ENCODE data around the gene DHX58.
A peak's percentile ranks its signal among the peaks of the same experiment; 100 is the strongest.
"Not testable (repeated sequence)": the region's sequence is repeated elsewhere in the genome, so short reads cannot be mapped to it uniquely, and the experiment has no call there.

The DHX58 gene

DNA sequence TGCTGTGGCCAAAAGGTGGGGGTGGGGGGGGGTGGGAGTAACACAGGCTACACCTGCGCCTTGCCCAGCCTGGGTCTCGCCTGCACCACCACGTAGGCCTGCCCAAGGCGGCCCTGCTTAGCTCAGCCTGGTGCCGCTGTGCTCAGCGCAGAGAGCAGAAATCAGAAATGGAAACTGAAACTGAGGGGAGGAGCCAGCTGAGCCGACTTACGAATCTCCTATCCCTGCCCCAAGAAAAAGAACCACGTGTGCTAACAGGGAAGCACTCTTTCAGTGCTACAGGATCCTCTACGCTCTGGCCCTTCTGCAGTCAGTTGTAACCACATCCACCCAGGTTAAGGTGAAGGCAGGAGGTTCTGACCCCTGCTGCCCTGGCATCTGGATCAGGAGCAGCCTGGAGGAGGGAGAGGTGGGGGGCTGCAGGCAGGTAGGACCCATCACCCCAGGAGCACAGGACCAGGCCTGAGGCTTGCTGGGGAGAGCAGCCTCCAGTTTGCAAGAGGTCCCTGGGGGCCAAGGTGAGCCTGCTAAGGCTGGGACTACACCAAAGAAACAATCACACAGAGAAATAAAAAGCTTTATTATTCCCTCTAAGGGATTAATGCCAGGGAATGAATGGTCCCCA, at the start of gene DHX58:
TSS of gene DHX58 (minus strand) at position 163 of the 625 bp plus-strand sequence. CDS start 822 bp downstream, outside the sequence.
- peak in 3 of 4 experiments; percentile 36 to 72 (median 64) for DNase-seq (ENCODE audit: low read depth in 4 of 4, low spot score in 1 of 4)

DNA sequence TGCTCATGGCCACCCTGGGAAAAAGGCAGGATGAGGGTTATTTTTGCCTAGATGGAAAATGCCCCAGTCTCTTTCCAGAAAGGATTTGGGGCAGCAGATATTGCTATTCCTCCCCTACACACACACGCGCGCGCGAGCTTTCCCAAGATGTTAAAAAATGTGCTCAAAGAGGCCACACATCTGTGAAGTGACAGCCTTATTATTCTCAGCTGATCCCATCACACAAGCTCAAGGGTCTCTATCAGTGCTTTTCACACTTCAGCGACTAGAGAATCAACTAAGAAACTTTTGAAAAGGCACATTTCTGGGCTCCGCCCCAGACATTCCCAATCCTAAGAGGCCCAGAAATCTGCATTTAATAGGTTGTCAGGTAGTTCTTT, 48.0 kb upstream of the DHX58 start:
- DNase-seq (ENCODE audit: low read depth in 4 of 4, low spot score in 1 of 4), result no peak

DNA sequence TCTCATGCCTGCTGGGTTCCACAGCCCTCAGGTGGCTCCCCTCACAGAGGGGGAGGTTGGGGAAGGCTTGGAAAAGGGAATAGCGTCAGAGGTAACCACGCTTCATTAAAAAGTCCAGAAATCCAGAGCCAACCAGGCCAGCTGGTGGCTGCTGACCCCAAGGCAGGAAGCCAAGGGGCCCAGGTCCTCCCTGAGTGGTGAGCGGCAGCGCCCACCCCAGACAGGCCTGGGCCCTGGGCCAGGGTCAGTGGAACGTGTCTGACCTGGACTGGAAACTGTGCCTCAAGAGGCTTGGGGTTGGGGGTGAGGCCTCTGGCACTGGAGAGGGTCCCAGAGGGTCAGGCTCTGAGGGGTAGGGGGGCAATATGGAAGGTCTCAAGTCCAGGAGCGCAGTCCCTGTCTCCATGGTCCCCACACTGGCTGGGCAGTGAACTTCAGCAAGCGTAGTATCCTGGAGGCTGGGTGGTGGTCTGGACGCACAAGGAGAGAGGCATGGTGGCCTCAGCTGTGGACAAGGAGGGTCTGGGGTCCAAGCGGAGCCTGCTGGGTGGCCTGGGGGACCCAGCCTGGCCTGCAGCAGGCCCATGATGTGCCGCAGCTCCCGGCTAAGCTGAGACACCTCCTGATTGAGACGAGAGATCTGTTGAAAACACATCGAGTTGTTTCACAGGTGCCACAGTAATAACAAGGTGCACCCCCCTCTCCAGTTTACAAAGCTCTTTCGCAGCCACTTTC, 47.4 kb upstream of the DHX58 start:
- DNase-seq (ENCODE audit: low read depth in 4 of 4, low spot score in 1 of 4), result no peak

DNA sequence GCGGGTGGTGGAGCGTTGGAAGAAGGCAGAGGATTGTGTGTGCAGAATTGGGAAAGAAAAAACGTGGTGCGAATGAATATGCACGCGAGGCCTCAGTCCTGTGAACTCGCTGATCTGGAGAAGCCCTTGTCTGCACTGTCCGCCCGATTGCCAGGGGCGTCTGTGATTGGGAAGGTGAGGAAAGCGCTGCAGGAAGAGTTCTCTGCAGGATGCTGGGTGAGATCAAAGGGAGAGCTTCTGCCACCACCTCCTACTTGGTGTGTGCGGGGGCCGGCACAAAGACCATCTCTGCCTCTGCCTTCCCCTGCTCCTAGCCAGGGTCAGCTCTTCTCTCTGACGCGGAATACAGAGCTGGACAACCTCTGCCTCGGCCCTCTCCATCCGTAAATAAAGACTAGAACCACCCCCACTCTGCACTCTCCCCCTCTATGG, 43.1 kb upstream of the DHX58 start:
- DNase-seq (ENCODE audit: low read depth in 4 of 4, low spot score in 1 of 4), result no peak

DNA sequence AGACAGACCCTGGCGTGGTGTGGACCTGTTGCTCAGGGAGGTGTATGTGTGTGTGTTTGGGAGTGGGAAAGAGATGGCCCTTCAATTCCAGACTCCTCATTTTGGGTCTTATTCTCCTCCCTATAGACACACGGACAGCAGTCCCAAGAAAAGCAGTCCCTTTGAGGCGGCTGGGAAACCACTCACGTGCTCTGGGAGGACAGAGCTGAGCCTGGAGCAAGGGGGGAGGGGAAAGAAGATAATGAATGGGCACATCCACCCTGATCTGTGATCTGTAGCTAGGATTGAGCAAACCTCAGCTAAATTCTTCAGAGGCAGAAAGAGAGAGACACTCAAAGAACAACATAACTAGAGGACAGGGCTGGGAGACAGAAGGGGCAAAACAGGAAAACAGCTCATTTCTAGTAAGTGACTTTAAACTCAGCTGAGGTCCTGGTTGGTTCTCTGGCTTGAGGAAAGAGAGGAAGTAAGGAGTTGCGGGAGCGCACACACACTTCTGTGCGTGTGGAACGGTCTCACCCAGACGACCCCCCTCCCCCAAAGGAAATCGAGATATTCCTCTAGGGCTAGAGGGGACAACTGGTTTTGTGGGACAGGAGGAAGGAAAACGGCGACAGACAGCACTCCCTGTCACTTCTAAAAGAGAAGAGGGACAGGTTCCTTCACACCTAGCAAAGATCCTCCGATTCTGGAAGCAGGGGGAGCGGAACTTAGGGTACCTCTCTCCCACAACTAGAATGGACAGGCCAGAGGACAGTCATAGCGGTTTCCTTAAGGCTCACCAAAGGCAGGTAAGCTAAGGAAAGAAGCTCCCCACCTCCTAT, 41.6 kb upstream of the DHX58 start:
- no peak for DNase-seq (ENCODE audit: low read depth in 4 of 4, low spot score in 1 of 4)

DNA sequence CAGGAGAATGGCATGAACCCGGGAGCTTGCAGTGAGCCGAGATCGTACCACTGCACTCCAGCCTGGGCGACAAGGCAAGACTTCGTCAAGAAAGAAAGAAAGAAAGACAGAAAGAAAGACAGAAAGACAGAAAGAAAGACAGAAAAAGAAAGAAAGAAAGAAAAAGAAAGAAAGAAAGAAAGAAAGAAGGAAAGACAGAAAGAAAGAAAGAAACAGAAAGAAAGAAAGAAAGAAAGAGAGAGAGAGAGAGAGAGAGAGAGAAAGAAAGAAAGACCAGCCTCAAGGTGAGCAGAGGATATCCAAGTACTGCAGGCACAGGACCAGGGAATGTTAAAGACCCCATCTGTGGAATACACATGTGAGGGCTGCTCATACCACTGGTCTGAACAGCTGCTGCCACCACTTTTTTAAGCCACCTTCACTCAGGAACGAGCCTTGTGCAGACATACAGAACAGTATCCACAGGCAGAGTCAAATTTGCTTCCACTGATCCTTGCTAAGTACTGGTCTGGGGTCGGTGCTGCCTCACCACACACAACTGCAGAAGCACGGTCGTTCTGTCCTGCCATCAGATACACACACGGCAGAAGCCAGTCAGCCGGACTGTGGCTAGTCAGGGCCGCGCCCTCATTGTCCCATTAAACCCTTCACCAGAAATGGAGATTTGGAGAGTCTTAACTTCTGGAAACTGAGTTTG, 34.5 kb upstream of the DHX58 start:
- DNase-seq (ENCODE audit: low read depth in 4 of 4, low spot score in 1 of 4), result no peak

DNA sequence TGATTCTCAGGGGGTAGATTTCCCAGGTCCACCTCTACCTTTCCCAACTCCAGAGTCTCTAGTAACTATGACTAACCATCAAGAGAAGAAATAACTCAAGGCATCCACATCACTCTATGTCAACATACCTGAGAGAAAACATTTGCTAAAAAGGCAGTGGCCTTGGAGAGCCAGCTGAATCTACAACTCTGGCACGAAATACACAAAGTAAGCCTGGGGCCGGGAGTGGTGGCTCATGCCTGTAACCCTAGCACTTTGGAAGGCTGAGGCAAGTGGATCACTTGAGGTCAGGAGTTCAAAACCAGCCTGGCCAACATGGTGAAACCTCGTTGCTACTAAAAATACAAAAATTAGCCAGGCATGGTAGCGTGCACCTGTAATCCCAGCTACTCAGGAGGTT, 30.6 kb upstream of the DHX58 start:
- not testable (repeated sequence) for DNase-seq (ENCODE audit: low read depth in 4 of 4, low spot score in 1 of 4)

DNA sequence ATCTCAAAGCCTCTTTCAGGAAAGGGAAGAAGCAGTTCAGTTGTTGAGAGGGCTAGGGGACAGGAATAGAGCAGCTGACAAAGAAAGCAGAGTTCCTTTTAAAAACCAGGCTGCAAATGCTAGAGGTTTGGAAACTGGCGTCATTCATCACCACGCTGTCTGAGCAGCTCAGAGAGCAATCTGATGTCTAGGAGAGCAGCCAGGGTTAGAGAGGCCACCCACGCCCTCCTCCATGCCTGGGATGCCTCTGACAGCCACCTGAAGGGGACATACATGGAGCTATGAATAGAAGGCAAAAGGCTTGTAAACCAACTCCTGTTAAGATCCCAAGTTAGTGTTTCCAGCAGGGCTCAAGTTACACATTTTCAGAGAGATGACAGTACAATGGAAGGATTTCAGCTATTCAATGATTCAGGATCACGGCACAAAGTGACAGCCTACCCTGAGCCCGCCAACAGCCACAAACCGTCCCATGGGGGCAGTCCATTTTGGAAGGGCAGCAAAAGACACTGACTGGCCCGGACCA, 29.9 kb upstream of the DHX58 start:
- no peak for DNase-seq (ENCODE audit: low read depth in 4 of 4, low spot score in 1 of 4)

DNA sequence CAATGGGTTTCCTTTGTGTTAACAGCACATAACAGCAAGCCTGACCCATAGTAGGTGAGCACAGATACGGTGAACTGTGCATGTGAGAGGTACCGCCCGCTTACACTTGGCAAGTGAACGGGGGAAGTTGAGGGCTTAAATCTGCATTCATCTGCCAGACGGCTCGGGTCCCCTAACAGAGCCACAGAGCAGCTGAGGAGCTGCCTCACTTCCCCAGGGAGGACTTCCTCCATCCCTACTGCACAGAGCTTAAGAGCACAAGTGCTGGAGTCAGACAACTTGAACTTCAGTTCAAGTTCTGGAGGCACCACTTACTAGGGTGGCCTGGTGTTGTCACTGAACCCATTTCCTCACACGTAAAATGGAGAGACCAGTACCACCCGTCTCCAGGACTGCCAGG, 28.9 kb upstream of the DHX58 start:
- no peak for DNase-seq (ENCODE audit: low read depth in 4 of 4, low spot score in 1 of 4)

DNA sequence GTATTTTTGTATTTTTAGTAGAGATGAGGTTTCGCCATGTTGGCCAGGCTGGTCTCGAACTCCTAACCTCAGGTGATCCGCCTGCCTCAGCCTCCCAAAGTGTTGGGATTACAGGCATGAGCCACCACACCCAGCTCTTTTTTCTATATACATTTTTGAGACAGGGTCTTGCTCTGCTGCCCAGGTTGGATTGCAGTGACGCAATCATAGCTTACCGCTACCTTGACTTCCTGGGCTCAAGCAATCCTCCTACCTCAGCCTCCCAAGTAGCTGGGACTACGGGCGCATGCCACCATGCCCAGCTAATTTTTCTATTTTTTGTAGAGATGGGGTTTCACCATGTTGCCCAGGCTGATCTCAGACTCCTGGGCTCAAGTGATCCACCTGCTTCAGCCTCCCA, 28.2 kb upstream of the DHX58 start:
- DNase-seq (ENCODE audit: low read depth in 4 of 4, low spot score in 1 of 4), result not testable (repeated sequence)

DNA sequence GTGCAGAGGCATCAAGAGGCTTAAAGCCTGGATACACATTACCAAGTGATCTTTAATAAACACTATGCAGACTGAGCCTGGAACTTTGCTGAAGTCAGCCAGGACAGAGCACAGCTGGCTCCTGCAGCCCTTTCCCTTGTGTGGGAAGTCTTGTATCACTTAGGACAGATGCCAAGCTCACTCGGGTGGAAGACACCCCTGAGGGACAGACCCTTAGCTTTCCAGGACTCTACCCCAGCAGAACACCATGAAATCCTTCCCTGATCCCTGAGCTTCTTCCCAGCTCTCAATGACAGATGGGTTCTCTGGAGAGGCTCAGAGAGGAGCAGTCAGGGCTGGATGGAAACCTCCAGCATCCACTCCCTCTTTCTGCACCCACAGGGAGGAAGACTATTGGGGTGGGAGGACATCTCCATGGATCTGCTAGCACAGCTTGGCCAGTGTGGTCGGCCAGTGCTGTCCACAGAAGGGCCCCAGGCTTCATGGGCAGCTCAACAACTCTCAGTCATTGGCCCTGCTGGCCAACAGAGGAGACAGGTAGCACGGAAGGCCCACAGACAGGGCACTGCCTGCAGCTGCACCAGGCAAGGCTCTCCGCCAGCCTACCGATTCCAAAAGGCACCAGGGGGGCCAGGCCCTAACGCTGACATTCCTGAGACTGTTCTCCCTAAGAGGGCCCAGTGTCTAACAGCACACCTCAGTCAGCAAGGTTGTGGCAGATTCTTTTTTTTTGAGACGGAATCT, 26.4 kb upstream of the DHX58 start:
- no peak for DNase-seq (ENCODE audit: low read depth in 4 of 4, low spot score in 1 of 4)

DNA sequence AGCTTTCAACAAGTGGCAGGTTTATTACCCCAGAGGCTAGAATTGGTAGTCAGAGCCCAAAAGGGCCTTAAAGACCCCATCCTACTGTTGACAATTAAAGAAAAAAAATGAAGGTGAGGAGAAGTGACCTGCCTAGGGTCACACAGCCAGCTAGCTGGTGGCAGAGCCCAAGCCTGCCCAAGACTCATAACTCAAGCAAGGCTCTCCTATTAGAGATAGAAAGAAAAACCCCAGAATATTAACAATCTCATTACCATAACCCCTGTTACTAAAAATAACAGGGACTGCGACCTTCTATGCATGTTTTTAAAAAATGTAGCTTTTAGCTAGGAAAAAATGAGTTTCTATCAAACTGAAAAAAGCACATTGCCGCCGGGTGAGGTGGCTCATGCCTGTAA, 24.1 kb upstream of the DHX58 start:
- no peak for DNase-seq (ENCODE audit: low read depth in 4 of 4, low spot score in 1 of 4)

DNA sequence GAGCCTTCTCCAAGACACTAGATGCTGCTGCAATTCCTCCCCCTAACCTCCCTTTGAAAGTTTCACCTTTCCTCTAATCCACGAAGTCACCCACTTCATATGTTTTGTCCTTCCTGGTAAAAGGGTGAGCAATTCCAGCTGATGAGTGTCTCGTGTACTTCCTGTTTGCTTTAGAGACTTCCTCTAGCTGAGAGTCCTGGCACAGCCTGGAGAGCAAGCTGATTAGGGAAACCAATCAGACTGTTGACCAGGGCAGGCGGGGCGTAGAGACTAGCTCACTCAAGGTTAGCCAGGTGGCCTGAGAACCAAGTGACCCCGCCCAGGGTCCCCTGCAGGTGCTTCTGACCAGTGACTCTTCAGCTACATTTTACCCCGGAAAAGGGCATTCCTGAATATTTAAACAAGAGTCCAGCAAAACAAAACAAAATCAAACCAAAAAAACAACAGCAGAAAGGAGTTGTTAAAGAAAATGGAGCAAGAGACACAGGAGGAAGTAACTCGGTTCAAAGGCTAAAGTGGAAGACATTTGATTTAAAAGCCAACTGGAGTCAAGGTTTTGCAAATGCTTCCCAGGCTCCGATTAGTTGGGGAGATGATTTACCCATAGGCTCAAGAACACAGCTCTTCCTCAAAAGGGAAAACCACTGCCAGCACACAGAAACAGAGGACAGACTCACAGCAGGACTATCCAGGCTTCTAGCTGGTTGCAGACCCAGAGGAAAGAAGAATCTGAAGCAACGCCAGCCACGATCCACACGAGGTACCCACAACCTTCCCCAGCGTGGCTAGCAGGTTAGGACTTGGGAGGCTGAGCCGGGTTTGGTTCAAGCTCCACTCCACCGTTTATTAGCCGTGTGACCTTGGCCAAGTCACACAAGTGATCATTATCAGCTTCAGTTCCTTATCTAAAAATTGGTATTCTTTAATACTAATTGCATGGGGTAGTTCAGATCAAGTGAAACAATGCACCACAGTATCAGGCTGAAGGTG, 23.4 kb upstream of the DHX58 start:
- DNase-seq (ENCODE audit: low read depth in 4 of 4, low spot score in 1 of 4), result no peak

DNA sequence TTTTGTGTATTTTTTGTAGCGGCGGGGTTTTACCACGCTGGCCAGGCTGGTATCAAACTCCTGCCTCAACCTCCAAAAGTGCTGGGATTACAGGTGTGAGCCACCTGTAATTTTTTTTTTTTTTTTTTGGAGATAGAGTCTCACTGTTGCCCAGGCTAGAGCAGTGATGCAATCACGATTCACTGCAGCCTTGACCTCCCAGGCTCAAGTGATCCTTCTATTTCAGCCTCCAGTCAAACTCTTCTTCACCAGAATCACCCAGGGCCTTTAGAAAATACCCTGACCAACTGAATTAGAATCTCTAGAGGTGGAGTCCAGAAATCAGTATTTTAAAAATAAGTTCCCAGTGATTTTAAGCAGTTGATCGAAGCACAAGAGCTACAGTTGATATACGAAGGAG, 22.6 kb upstream of the DHX58 start:
- no peak for DNase-seq (ENCODE audit: low read depth in 4 of 4, low spot score in 1 of 4)

DNA sequence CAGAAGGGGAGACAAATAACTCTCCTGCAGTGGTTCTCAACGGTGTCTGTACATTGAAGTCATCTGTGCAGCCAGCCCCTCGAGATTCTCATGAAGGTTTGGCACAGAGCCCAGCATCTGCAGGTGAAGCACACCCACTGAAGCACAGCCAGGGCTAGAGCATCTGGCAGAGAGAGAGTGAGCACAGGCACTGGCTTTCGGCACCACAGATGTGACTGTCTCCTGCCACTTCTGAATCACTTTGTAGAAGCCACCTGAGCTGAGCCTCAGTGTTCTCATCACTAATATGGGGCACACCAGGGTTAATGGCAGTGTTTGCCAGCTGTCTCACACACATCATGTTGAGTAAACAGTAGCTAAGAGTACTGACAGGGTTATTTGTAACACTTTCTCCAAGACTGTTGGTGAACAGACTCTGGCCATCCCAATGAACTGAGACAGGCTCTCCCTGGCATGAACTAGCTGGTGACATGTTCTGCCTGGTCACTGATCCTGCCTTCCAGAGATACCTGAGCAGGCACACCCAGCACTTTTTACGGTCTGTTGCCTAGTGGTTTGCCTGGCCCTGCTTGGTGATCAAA, 21.0 kb upstream of the DHX58 start:
- DNase-seq (ENCODE audit: low read depth in 4 of 4, low spot score in 1 of 4), result no peak

DNA sequence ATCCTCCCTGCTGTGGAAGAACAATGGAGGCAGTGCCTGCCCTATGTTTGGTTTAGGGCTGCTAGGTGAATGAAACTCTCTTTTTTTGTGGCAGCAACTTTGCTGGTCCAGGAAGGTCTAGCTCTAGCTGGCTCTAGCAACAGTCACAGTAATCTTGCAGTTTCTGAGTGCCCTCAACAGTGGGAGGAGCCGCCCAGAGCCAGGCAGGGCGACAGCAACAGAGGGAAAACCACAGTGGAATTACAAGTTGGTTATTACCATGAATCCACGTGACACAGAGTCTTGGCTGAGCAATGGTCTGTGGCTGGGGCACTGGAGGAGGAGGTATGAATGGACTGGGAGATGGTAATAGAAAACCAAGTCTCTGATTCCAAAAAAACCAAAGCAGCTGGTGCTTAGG, 20.4 kb upstream of the DHX58 start:
- no peak for DNase-seq (ENCODE audit: low read depth in 4 of 4, low spot score in 1 of 4)

DNA sequence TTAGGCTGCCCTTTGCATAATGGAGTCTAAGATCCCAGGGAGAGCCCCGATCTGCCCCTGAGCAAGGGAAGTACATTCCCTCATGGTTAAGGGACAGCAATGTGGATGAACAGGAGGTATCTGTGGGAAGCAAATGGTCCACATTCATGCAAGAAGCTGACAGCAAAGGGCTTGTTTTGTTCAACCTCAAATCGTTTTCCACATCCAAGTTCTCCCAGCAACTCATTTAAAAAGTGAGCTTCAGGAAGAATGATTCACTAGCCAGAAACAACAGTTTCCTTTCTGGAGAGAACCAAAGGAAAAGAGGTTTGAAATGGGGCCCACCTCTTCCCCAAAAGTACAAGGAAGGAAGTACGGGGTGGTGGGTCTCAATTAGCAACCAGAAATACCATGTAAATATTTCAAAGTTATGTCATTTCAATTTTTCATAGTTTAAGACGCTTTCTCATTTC, 19.5 kb upstream of the DHX58 start:
- DNase-seq (ENCODE audit: low read depth in 4 of 4, low spot score in 1 of 4), result no peak

DNA sequence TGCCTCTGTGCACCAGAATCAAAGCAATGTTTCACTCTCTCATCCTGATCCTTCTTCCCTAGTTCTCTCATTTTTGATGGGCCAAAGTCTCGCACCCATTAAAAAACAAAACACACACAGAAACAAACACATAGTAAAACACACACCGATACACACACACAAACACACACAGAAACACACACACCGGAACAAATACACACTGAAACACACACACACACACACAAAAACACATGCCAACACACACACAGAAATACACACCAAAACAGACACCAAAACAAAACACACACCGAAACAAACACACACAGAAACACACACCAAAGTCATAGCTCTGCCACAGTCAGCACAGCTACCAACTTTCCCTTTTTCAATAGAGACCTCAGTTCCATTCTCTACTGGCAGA, 18.7 kb upstream of the DHX58 start:
- DNase-seq (ENCODE audit: low read depth in 4 of 4, low spot score in 1 of 4), result no peak
